SJSA1 (cell line): ENCODE data around the gene GBF1. TPM values are rescaled to one million over a fixed set of nuclear protein-coding genes. Genes with fewer than 3 reads are reported as not detected.

Experiments used
- DNase-seq, 2 experiments: peaks; one replicate each; pipeline ENCODE4 v3.0.0-alpha.2; 2015 to 2020; ENCODE audit warnings: low spot score in 2 of 2, low read depth in 1 of 2
- H3K27ac ChIP-seq: fragments of 250-450 bp; sonication (Bioruptor Pico); 2 replicates; pipeline ENCODE4 v1.5.1; 2020; ENCODE audit warnings: mild to moderate bottlenecking, moderate library complexity
- H3K27me3 ChIP-seq: fragments of 250-450 bp; sonication (Bioruptor Pico); replicated peaks from 2 replicates; pipeline ENCODE4 v1.5.1; 2020; ENCODE audit warnings: mild to moderate bottlenecking, moderate library complexity
- H3K36me3 ChIP-seq: fragments of 250-450 bp; sonication (Bioruptor Pico); 2 replicates; pipeline ENCODE4 v1.5.1; 2020; ENCODE audit warnings: mild to moderate bottlenecking
- H3K4me1 ChIP-seq: fragments of 250-450 bp; sonication (Bioruptor Pico); replicated peaks from 2 replicates; pipeline ENCODE4 v1.6.1; 2021; ENCODE audit warnings: mild to moderate bottlenecking
- H3K4me3 ChIP-seq: fragments of 250-450 bp; sonication (Bioruptor Pico); 2 replicates; pipeline ENCODE4 v1.5.1; 2020; ENCODE audit warnings: mild to moderate bottlenecking
- H3K9me3 ChIP-seq: fragments of 250-450 bp; sonication (Bioruptor Pico); replicated peaks from 2 replicates; pipeline ENCODE4 v1.5.1; 2020; ENCODE audit warnings: mild to moderate bottlenecking
- total RNA-seq: library from RNA; depleted of rRNA; stranded (reverse); fragments of >200 nt; shearing (Covaris generic); gene quantifications from 2 replicates; pipeline ENCODE4 v1.2.3, GENCODE V29; 2014

GBF1 gene
- total RNA-seq, 1 experiment from 2014 or later: 36.3 TPM

GRCh38 chr10:102341038-102341688 lies 95.8 kb downstream of the GBF1 start:
- no peak overlapping the region for H3K4me3 ChIP-seq
- H3K36me3 ChIP-seq: peaks cover 18% of the 10 kb centered on the region
- no peaks in the 10 kb centered on the region for H3K27me3 ChIP-seq
- DNase-seq: no peak
- peaks cover 21% of the 10 kb centered on the region for H3K4me1 ChIP-seq
- no peak overlapping the region for H3K27ac ChIP-seq
- H3K9me3 ChIP-seq: no peaks in the 10 kb centered on the region

- peaks cover 29% of the 10 kb centered on the region for H3K36me3 ChIP-seq
- no peaks in the 10 kb centered on the region for H3K27me3 ChIP-seq
- no peaks in the 10 kb centered on the region for H3K9me3 ChIP-seq
- H3K27ac ChIP-seq: peak overlapping the region; percentile 68
- no peak overlapping the region for H3K4me3 ChIP-seq
- H3K4me1 ChIP-seq: peaks cover 21% of the 10 kb centered on the region
- peak in 1 of 2 experiments; percentile 11 for DNase-seq
Measured at GRCh38 chr10:102342458-102342857, 97.1 kb downstream of the GBF1 start.

- peak; percentile 58 to 64 for DNase-seq
- H3K36me3 ChIP-seq: peaks cover 34% of the 10 kb centered on the region
- no peaks in the 10 kb centered on the region for H3K9me3 ChIP-seq
- H3K4me3 ChIP-seq: no peak overlapping the region
- H3K4me1 ChIP-seq: peaks cover 21% of the 10 kb centered on the region
- H3K27me3 ChIP-seq: no peaks in the 10 kb centered on the region
- H3K27ac ChIP-seq: peak overlapping the region; percentile 68
Measured at GRCh38 chr10:102342958-102343357, 97.6 kb downstream of the GBF1 start.

- DNase-seq: peak in 1 of 2 experiments; percentile 12
- Histone ChIP-seq H3K9me3 (no peaks in the 10 kb centered on the region), H3K36me3 (peaks cover 42% of the 10 kb centered on the region), H3K27ac (peak overlapping the region; percentile 34; the same call in 1 of the 2 replicates), H3K27me3 (no peaks in the 10 kb centered on the region), H3K4me3 (no peak overlapping the region), H3K4me1 (peaks cover 21% of the 10 kb centered on the region)
Measured at GRCh38 chr10:102344067-102344466, 98.7 kb downstream of the GBF1 start.

GRCh38 chr10:102347236-102347828 lies 102.0 kb downstream of the GBF1 start:
- Histone ChIP-seq H3K27ac (no peak overlapping the region), H3K27me3 (no peaks in the 10 kb centered on the region), H3K4me1 (peaks cover 19% of the 10 kb centered on the region), H3K9me3 (no peaks in the 10 kb centered on the region), H3K36me3 (peaks cover 58% of the 10 kb centered on the region), H3K4me3 (no peak overlapping the region)
- peak in 1 of 2 experiments; percentile 25 for DNase-seq

- no peak overlapping the region for H3K27ac ChIP-seq
- no peaks in the 10 kb centered on the region for H3K9me3 ChIP-seq
- H3K4me3 ChIP-seq: no peak overlapping the region
- no peaks in the 10 kb centered on the region for H3K27me3 ChIP-seq
- peaks cover 78% of the 10 kb centered on the region for H3K36me3 ChIP-seq
- peak; percentile 68 to 74 for DNase-seq
- H3K4me1 ChIP-seq: no peaks in the 10 kb centered on the region
Measured at GRCh38 chr10:102352066-102352715, 106.9 kb downstream of the GBF1 start.

- H3K4me3 ChIP-seq: no peak overlapping the region
- H3K36me3 ChIP-seq: peaks cover 85% of the 10 kb centered on the region
- no peaks in the 10 kb centered on the region for H3K9me3 ChIP-seq
- no peaks in the 10 kb centered on the region for H3K27me3 ChIP-seq
- no peak overlapping the region for H3K27ac ChIP-seq
- DNase-seq: no peak
- no peaks in the 10 kb centered on the region for H3K4me1 ChIP-seq
Measured at GRCh38 chr10:102354451-102354850, 109.1 kb downstream of the GBF1 start.

GRCh38 chr10:102358712-102359382 lies 113.5 kb downstream of the GBF1 start:
- Histone ChIP-seq H3K27ac (no peak overlapping the region), H3K36me3 (peaks cover 92% of the 10 kb centered on the region), H3K27me3 (no peaks in the 10 kb centered on the region), H3K4me1 (no peaks in the 10 kb centered on the region), H3K4me3 (no peak overlapping the region), H3K9me3 (no peaks in the 10 kb centered on the region)
- DNase-seq: no peak

GRCh38 chr10:102367441-102367840 lies 122.1 kb downstream of the GBF1 start:
- no peak for DNase-seq
- H3K9me3 ChIP-seq: no peaks in the 10 kb centered on the region; the same call in 1 of the 2 replicates
- no peak overlapping the region for H3K4me3 ChIP-seq
- no peaks in the 10 kb centered on the region for H3K27me3 ChIP-seq
- peaks cover 86% of the 10 kb centered on the region for H3K36me3 ChIP-seq
- H3K4me1 ChIP-seq: no peaks in the 10 kb centered on the region
- H3K27ac ChIP-seq: no peak overlapping the region

GRCh38 chr10:102368077-102368476 lies 122.7 kb downstream of the GBF1 start:
- Histone ChIP-seq H3K27me3 (no peaks in the 10 kb centered on the region), H3K9me3 (no peaks in the 10 kb centered on the region; the same call in 1 of the 2 replicates), H3K27ac (no peak overlapping the region), H3K4me1 (no peaks in the 10 kb centered on the region), H3K4me3 (no peak overlapping the region), H3K36me3 (peaks cover 82% of the 10 kb centered on the region)
- no peak for DNase-seq

- Histone ChIP-seq H3K36me3 (peaks cover 83% of the 10 kb centered on the region), H3K9me3 (no peaks in the 10 kb centered on the region; the same call in 1 of the 2 replicates), H3K4me3 (no peak overlapping the region), H3K27ac (no peak overlapping the region), H3K27me3 (no peaks in the 10 kb centered on the region), H3K4me1 (no peaks in the 10 kb centered on the region)
- no peak for DNase-seq
Measured at GRCh38 chr10:102371295-102371694, 126.0 kb downstream of the GBF1 start.

GRCh38 chr10:102375250-102375649 lies 129.9 kb downstream of the GBF1 start:
- DNase-seq: no peak
- peaks cover 80% of the 10 kb centered on the region for H3K36me3 ChIP-seq
- no peak overlapping the region for H3K4me3 ChIP-seq
- no peaks in the 10 kb centered on the region for H3K4me1 ChIP-seq
- no peak overlapping the region for H3K27ac ChIP-seq
- H3K27me3 ChIP-seq: no peaks in the 10 kb centered on the region
- H3K9me3 ChIP-seq: no peaks in the 10 kb centered on the region; the same call in 1 of the 2 replicates

- Histone ChIP-seq H3K4me3 (no peak overlapping the region), H3K9me3 (no peaks in the 10 kb centered on the region; the same call in 1 of the 2 replicates), H3K27ac (no peak overlapping the region), H3K4me1 (no peaks in the 10 kb centered on the region), H3K36me3 (peaks cover 79% of the 10 kb centered on the region), H3K27me3 (no peaks in the 10 kb centered on the region)
- no peak for DNase-seq
Measured at GRCh38 chr10:102375867-102376266, 130.5 kb downstream of the GBF1 start.

- DNase-seq: no peak
- no peaks in the 10 kb centered on the region for H3K27me3 ChIP-seq
- no peaks in the 10 kb centered on the region for H3K4me1 ChIP-seq
- H3K36me3 ChIP-seq: peaks cover 77% of the 10 kb centered on the region
- H3K4me3 ChIP-seq: no peak overlapping the region
- H3K27ac ChIP-seq: no peak overlapping the region
- no peaks in the 10 kb centered on the region for H3K9me3 ChIP-seq
Measured at GRCh38 chr10:102376901-102377300, 131.6 kb downstream of the GBF1 start.
